ENCODE measurements around the gene SLAMF1. TPM values are rescaled to one million over a fixed set of nuclear protein-coding genes. Genes with fewer than 3 reads are reported as not detected.

The SLAMF1 gene
- total and polyA plus RNA-seq, 9 of the 15 experiments (the other 6 are each of a cell fraction or from before 2014, with no cell fraction given): 0.04 to 0.17 (median 0.11) TPM; not detected in 4

GRCh38 chr1:160597051-160597450, 49.8 kb downstream of the SLAMF1 start:
- peaks cover 3% of the 10 kb centered on the region; the same call in 1 of the 2 replicates for H3K9me3 ChIP-seq (replicated peaks; ENCODE audit: control insufficient read depth, insufficient read depth, low read depth, low read length)
- BruUV-seq (replicated peaks): no TSS peak
- no peak overlapping the region for H3K4me2 ChIP-seq (ENCODE audit: insufficient read depth, low read length)
- DNase-seq (ENCODE audit: extremely low read depth in 1 of 4, low spot score in 3 of 4) (no peak), ATAC-seq (no peak), FAIRE-seq (no peak)
- CTCF ChIA-PET (ENCODE audit: low intra/inter-chr PET ratio): interaction anchor here (0.6 kb wide), 1 partner anchor 39 kb away, joined by 3 read pairs; no protein-coding TSS in a partner anchor
- H2AFZ ChIP-seq (ENCODE audit: low read depth, low read length): 0 out of 2 replicates have a peak overlapping the region, but pooled peaks have one; percentile 28
- in situ Hi-C loops (cut with MboI): no loop called here
- no peaks in the 10 kb centered on the region for H3K4me1 ChIP-seq (replicated peaks in 1 of 2; ENCODE audit: control insufficient read depth in 2 of 2, insufficient read depth in 2 of 2, low read length in 2 of 2)
- H4K20me1 ChIP-seq (replicated peaks; ENCODE audit: control insufficient read depth, insufficient read depth, low read length): no peaks in the 10 kb centered on the region
- WGBS (ENCODE audit: insufficient coverage, low coverage, missing lambda C conversion rate): 67% methylated on average over 1 of the region's 1 CpG
- no peaks in the 10 kb centered on the region for H3K79me2 ChIP-seq (ENCODE audit: control insufficient read depth, insufficient read depth, low read length)
- no peak overlapping the region for H3K4me3 ChIP-seq
- H3K36me3 ChIP-seq (ENCODE audit: control insufficient read depth, insufficient read depth, low read length): no peaks in the 10 kb centered on the region
- H3K9me1 ChIP-seq (ENCODE audit: control insufficient read depth, insufficient read depth, low read length): no peaks in the 10 kb centered on the region
- H3K9ac ChIP-seq (ENCODE audit: insufficient read depth in 1 of 2, low read depth in 2 of 2, low read length in 2 of 2): no peak overlapping the region
- intact Hi-C loops (cut with micrococcal nuclease): no loop called here
- POLR2A ChIA-PET: no interaction called here
- no peaks in the 10 kb centered on the region for H3K27me3 ChIP-seq (ENCODE audit: control insufficient read depth in 2 of 2, insufficient read depth in 2 of 2, low read length in 2 of 2)
- no peak overlapping the region for H3K27ac ChIP-seq (ENCODE audit: extremely low read depth, low read depth, low read length)
- TF ChIP-seq, protein P1, sequence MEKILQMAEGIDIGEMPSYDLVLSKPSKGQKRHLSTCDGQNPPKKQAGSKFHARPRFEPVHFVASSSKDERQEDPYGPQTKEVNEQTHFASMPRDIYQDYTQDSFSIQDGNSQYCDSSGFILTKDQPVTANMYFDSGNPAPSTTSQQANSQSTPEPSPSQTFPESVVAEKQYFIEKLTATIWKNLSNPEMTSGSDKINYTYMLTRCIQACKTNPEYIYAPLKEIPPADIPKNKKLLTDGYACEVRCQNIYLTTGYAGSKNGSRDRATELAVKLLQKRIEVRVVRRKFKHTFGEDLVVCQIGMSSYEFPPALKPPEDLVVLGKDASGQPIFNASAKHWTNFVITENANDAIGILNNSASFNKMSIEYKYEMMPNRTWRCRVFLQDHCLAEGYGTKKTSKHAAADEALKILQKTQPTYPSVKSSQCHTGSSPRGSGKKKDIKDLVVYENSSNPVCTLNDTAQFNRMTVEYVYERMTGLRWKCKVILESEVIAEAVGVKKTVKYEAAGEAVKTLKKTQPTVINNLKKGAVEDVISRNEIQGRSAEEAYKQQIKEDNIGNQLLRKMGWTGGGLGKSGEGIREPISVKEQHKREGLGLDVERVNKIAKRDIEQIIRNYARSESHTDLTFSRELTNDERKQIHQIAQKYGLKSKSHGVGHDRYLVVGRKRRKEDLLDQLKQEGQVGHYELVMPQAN (IDR thresholded peaks at IDR 0.05; ENCODE audit: borderline replicate concordance): no peak
- no peak for TF ChIP-seq GABPB1 (CRISPR knock-in tag; IDR thresholded peaks at IDR 0.05)
- TF ChIP-seq, protein P2, sequence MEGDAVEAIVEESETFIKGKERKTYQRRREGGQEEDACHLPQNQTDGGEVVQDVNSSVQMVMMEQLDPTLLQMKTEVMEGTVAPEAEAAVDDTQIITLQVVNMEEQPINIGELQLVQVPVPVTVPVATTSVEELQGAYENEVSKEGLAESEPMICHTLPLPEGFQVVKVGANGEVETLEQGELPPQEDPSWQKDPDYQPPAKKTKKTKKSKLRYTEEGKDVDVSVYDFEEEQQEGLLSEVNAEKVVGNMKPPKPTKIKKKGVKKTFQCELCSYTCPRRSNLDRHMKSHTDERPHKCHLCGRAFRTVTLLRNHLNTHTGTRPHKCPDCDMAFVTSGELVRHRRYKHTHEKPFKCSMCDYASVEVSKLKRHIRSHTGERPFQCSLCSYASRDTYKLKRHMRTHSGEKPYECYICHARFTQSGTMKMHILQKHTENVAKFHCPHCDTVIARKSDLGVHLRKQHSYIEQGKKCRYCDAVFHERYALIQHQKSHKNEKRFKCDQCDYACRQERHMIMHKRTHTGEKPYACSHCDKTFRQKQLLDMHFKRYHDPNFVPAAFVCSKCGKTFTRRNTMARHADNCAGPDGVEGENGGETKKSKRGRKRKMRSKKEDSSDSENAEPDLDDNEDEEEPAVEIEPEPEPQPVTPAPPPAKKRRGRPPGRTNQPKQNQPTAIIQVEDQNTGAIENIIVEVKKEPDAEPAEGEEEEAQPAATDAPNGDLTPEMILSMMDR (IDR thresholded peaks at IDR 0.05 in 2 of 3, conservative IDR thresholded peaks at IDR 0.05 in 1 of 3; ENCODE audit: insufficient read depth in 2 of 3, low read depth in 1 of 3, low read length in 3 of 3): no peak
- no peak for TF ChIP-seq ZNF764 (CRISPR knock-in tag; IDR thresholded peaks at IDR 0.05; ENCODE audit: low read depth)
- TF ChIP-seq SRF (CRISPR knock-in tag; IDR thresholded peaks at IDR 0.05): no peak
- TF ChIP-seq, protein P3, sequence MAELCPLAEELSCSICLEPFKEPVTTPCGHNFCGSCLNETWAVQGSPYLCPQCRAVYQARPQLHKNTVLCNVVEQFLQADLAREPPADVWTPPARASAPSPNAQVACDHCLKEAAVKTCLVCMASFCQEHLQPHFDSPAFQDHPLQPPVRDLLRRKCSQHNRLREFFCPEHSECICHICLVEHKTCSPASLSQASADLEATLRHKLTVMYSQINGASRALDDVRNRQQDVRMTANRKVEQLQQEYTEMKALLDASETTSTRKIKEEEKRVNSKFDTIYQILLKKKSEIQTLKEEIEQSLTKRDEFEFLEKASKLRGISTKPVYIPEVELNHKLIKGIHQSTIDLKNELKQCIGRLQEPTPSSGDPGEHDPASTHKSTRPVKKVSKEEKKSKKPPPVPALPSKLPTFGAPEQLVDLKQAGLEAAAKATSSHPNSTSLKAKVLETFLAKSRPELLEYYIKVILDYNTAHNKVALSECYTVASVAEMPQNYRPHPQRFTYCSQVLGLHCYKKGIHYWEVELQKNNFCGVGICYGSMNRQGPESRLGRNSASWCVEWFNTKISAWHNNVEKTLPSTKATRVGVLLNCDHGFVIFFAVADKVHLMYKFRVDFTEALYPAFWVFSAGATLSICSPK (IDR thresholded peaks at IDR 0.05; ENCODE audit: borderline replicate concordance): no peak
- no peak for TF ChIP-seq SRSF1 (IDR thresholded peaks at IDR 0.05; ENCODE audit: low read depth, low read length)
- no peak for TF ChIP-seq PML (IDR thresholded peaks at IDR 0.05; ENCODE audit: low read length)
- TF ChIP-seq RBM25 (IDR thresholded peaks at IDR 0.05; ENCODE audit: low read depth, low read length, severe bottlenecking): no peak
- TF ChIP-seq ZNF12 (CRISPR knock-in tag; IDR thresholded peaks at IDR 0.05): no peak
- no peak for TF ChIP-seq ZKSCAN8 (CRISPR knock-in tag; IDR thresholded peaks at IDR 0.05)
- TF ChIP-seq THRB (CRISPR knock-in tag; conservative IDR thresholded peaks at IDR 0.05): no peak
- no peak for TF ChIP-seq HDAC3 (IDR thresholded peaks at IDR 0.05; ENCODE audit: borderline replicate concordance, partially characterized antibody)
- TF ChIP-seq JUNB (CRISPR knock-in tag; conservative IDR thresholded peaks at IDR 0.05): no peak
- no peak for TF ChIP-seq RFX7 (CRISPR knock-in tag; IDR thresholded peaks at IDR 0.05)
- no peak for TF ChIP-seq NR2C2 (CRISPR knock-in tag; IDR thresholded peaks at IDR 0.05)
- TF ChIP-seq NR2C2 (tag; IDR thresholded peaks at IDR 0.05): no peak
